ENCODE results near the gene WHRN.

DNA sequence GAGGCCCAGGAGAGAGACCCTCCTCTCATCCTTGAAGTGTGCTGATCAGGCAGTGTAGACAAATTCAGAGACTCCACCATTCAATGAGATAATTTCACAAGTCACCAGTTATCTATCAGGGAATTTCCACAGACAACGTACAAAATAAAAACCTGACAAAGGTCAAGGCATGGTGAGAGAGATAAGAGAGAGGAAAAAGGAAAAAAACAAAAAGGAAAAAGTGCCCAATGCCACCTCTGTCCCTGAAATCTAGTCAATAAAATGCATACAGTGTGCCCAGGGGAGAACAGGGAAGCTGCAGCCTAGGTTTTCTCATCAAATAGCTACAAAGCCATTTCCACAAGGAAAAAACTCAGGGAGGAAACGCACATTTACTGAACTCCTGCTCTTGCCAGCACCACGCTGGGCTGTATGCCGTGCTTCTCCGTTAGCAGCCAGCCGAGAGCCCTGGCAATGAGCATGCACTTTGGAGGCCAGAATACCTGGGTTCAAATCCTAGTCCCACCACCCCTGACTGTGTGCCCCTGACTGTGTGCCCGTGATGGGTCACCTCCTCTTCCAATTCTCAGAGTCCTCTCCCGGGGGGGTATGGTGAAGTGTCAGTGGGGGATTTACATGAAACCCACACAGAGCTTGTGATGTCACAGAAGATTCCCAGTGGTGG, 11.6 kb downstream of the WHRN start:
- TF ChIP-seq, protein P1, sequence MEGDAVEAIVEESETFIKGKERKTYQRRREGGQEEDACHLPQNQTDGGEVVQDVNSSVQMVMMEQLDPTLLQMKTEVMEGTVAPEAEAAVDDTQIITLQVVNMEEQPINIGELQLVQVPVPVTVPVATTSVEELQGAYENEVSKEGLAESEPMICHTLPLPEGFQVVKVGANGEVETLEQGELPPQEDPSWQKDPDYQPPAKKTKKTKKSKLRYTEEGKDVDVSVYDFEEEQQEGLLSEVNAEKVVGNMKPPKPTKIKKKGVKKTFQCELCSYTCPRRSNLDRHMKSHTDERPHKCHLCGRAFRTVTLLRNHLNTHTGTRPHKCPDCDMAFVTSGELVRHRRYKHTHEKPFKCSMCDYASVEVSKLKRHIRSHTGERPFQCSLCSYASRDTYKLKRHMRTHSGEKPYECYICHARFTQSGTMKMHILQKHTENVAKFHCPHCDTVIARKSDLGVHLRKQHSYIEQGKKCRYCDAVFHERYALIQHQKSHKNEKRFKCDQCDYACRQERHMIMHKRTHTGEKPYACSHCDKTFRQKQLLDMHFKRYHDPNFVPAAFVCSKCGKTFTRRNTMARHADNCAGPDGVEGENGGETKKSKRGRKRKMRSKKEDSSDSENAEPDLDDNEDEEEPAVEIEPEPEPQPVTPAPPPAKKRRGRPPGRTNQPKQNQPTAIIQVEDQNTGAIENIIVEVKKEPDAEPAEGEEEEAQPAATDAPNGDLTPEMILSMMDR (IDR thresholded peaks at IDR 0.05), result no peak
- TF ChIP-seq POLR2AphosphoS5 (IDR thresholded peaks at IDR 0.05) (no peak), POLR2A (IDR thresholded peaks at IDR 0.05) (no peak), EP300 (IDR thresholded peaks at IDR 0.05) (no peak)
